H1 (cell line): ENCODE measurements around the gene ANKRD12. TPM values are rescaled to one million over a fixed set of nuclear protein-coding genes. Genes with fewer than 3 reads are reported as not detected.

Source experiments
- CTCF ChIA-PET: fragments of 300-600 bp; sonication (Branson Sonifier 250); formaldehyde crosslinking; loops from one replicate; lab custom pipeline; 2021; ENCODE audit not compliant: partially characterized antibody; lab: Charles Lee
- POLR2A ChIA-PET: fragments of 300-600 bp; sonication (Branson Sonifier 250); formaldehyde crosslinking; loops from one replicate; lab custom pipeline; 2021; ENCODE audit warnings: inconsistent platforms; ENCODE audit not compliant: partially characterized antibody; lab: Charles Lee
- DNase-seq, 2 experiments: peaks; one replicate each; pipeline versions ENCODE4 v3.0.0 to v3.0.0-alpha.2; 2010 to 2022; ENCODE audit warnings: low spot score in 2 of 2, low read depth in 1 of 2, mixed read lengths in 1 of 2
- FAIRE-seq: peaks from 2 replicates; lab custom pipeline; 2011; peaks lifted over from hg19 to GRCh38; lab: Jason Lieb, UNC
- H2AFZ ChIP-seq: 2 replicates; pipeline ENCODE4 v1.8.1; 2012; ENCODE audit warnings: low read length, inconsistent platforms
- H2AK5ac ChIP-seq: 2 replicates; pipeline ENCODE4 v1.6.1; 2013; ENCODE audit warnings: low read depth, low read length
- H2BK120ac ChIP-seq: replicated peaks from 2 replicates; pipeline ENCODE3; 2013; ENCODE audit warnings: low read depth, low read length, inconsistent platforms
- H2BK12ac ChIP-seq: 2 replicates; pipeline ENCODE4 v1.6.1; 2013; ENCODE audit warnings: low read depth, low read length
- H2BK15ac ChIP-seq: 2 replicates; pipeline ENCODE4 v1.6.1; 2013; ENCODE audit warnings: low read length
- H2BK20ac ChIP-seq: 2 replicates; pipeline ENCODE4 v1.6.1; 2013; ENCODE audit warnings: low read length
- H2BK5ac ChIP-seq: 2 replicates; pipeline ENCODE4 v1.6.1; 2013; ENCODE audit warnings: low read depth, low read length
- H3K14ac ChIP-seq: 2 replicates; pipeline ENCODE4 v1.6.1; 2013; ENCODE audit warnings: inconsistent platforms; ENCODE audit not compliant: insufficient read length
- H3K18ac ChIP-seq: 2 replicates; pipeline ENCODE4 v1.6.1; 2013; ENCODE audit warnings: low read length; ENCODE audit errors: extremely low read depth
- H3K23ac ChIP-seq: 2 replicates; pipeline ENCODE4 v1.6.1; 2013; ENCODE audit warnings: inconsistent platforms; ENCODE audit not compliant: insufficient read length
- H3K23me2 ChIP-seq: 2 replicates; pipeline ENCODE4 v1.6.1; 2013; ENCODE audit warnings: low read depth, low read length
- H3K27ac ChIP-seq: 2 replicates; pipeline ENCODE4 v1.6.1; 2011; ENCODE audit warnings: low read depth, low read length, inconsistent platforms
- H3K27me3 ChIP-seq, 4 experiments: replicated peaks in 1 of 4; 1 replicate in 1 of 4; 2 replicates in 3 of 4; pipeline versions ENCODE4 v1.6.1 to v1.8.1; 2011 to 2013; ENCODE audit warnings: low read length in 3 of 4, mild to moderate bottlenecking in 3 of 4, inconsistent platforms in 2 of 4, mixed read lengths in 2 of 4, moderate library complexity in 1 of 4; ENCODE audit not compliant: control insufficient read depth in 3 of 4, insufficient read depth in 3 of 4; ENCODE audit errors: extremely low read depth in 1 of 4
- H3K36me3 ChIP-seq, 4 experiments: 2 replicates each; pipeline versions ENCODE4 v1.6.1 to v1.8.1; 2011 to 2013; ENCODE audit warnings: mild to moderate bottlenecking in 4 of 4, low read length in 3 of 4, moderate library complexity in 2 of 4, control low read depth in 1 of 4, inconsistent platforms in 1 of 4; ENCODE audit not compliant: insufficient read depth in 4 of 4, control insufficient read depth in 2 of 4
- H3K4ac ChIP-seq: replicated peaks from 2 replicates; pipeline ENCODE3; 2013; ENCODE audit warnings: low read length, low read depth, mixed read lengths, inconsistent platforms; ENCODE audit not compliant: insufficient read length
- H3K4me1 ChIP-seq, 4 experiments: replicated peaks in 1 of 4; 1 replicate in 1 of 4; 2 replicates in 3 of 4; pipeline versions ENCODE4 v1.6.1 to v1.8.1; 2011 to 2013; ENCODE audit warnings: low read length in 3 of 4, inconsistent platforms in 2 of 4, mixed read lengths in 1 of 4; ENCODE audit not compliant: insufficient read depth in 4 of 4, control insufficient read depth in 3 of 4
- H3K4me2 ChIP-seq, 2 experiments: 2 replicates each; pipeline versions ENCODE4 v1.6.1 to v1.8.1; 2011 to 2013; ENCODE audit warnings: low read depth in 2 of 2, low read length in 2 of 2, control low read depth in 1 of 2, inconsistent platforms in 1 of 2, mild to moderate bottlenecking in 1 of 2; ENCODE audit not compliant: insufficient read depth in 1 of 2
- H3K4me3 ChIP-seq, 4 experiments: fragments of 200-600, 300-600 bp in 1 of 4; sonication (generic), shearing (Covaris generic), sonication (Bioruptor Twin) in 1 of 4; 2 replicates each; pipeline versions ENCODE4 v1.5.1 to v1.8.1; 2011 to 2016; ENCODE audit warnings: low read length in 4 of 4, low read depth in 3 of 4, control low read depth in 2 of 4, inconsistent platforms in 2 of 4, mild to moderate bottlenecking in 2 of 4, mixed read lengths in 1 of 4, moderate library complexity in 1 of 4; ENCODE audit not compliant: insufficient read depth in 2 of 4; ENCODE audit errors: extremely low read depth in 1 of 4
- H3K56ac ChIP-seq: replicated peaks from 2 replicates; pipeline ENCODE3; 2013; ENCODE audit warnings: low read depth, mild to moderate bottlenecking, mixed read lengths, low read length, inconsistent platforms; ENCODE audit not compliant: insufficient read length
- H3K79me1 ChIP-seq: 2 replicates; pipeline ENCODE4 v1.6.1; 2013; ENCODE audit warnings: low read depth, low read length, control low read depth
- H3K79me2 ChIP-seq, 2 experiments: 2 replicates each; pipeline versions ENCODE4 v1.6.1 to v1.8.1; 2012 to 2013; ENCODE audit warnings: low read length in 2 of 2, mild to moderate bottlenecking in 2 of 2, inconsistent platforms in 1 of 2; ENCODE audit not compliant: insufficient read depth in 2 of 2, control insufficient read depth in 1 of 2
- H3K9ac ChIP-seq, 4 experiments: replicated peaks in 1 of 4; 1 replicate in 1 of 4; 2 replicates in 3 of 4; pipeline versions ENCODE4 v1.6.1 to v1.8.1; 2011 to 2013; ENCODE audit warnings: low read depth in 3 of 4, low read length in 3 of 4, control low read depth in 2 of 4, mild to moderate bottlenecking in 2 of 4, moderate library complexity in 2 of 4, inconsistent platforms in 1 of 4; ENCODE audit errors: extremely low read depth in 1 of 4
- H3K9me3 ChIP-seq, 2 experiments: 2 replicates each; pipeline versions ENCODE4 v1.6.1 to v1.8.1; 2012 to 2013; ENCODE audit warnings: mild to moderate bottlenecking in 2 of 2, moderate library complexity in 2 of 2, control low read depth in 1 of 2, inconsistent platforms in 1 of 2, low read depth in 1 of 2, low read length in 1 of 2, mixed read lengths in 1 of 2; ENCODE audit not compliant: insufficient read depth in 2 of 2
- H4K20me1 ChIP-seq, 2 experiments: replicated peaks in 1 of 2; 2 replicates each; pipeline versions ENCODE3 to v1.8.1; 2011 to 2013; ENCODE audit warnings: inconsistent platforms in 2 of 2, low read length in 2 of 2, mild to moderate bottlenecking in 1 of 2; ENCODE audit not compliant: insufficient read depth in 2 of 2, control insufficient read depth in 1 of 2
- H4K5ac ChIP-seq: 2 replicates; pipeline ENCODE4 v1.6.1; 2013; ENCODE audit warnings: low read length, low read depth, mixed read lengths, inconsistent platforms; ENCODE audit not compliant: insufficient read length
- H4K8ac ChIP-seq: 2 replicates; pipeline ENCODE4 v1.8.0; 2013; ENCODE audit warnings: mild to moderate bottlenecking, moderate library complexity, low read length, inconsistent platforms; ENCODE audit not compliant: insufficient read depth; ENCODE audit errors: extremely low read depth
- H4K91ac ChIP-seq: replicated peaks from 2 replicates; pipeline ENCODE3; 2013; ENCODE audit warnings: low read length, mixed read lengths, inconsistent platforms; ENCODE audit not compliant: insufficient read length
- EGR1 ChIP-seq: IDR thresholded peaks from 2 replicates; pipeline ENCODE4 v1.6.1; 2011; ENCODE audit warnings: low read depth, low read length, borderline replicate concordance
- FOSL1 ChIP-seq: IDR thresholded peaks from 2 replicates; pipeline ENCODE4 v1.6.1; 2011; ENCODE audit warnings: mild to moderate bottlenecking, low read depth, low read length, moderate library complexity; ENCODE audit not compliant: insufficient read depth
- RAD21 ChIP-seq, 2 experiments: IDR thresholded peaks in 1 of 2; conservative IDR thresholded peaks in 1 of 2; 2 replicates each; pipeline ENCODE4 v1.6.1; 2011; ENCODE audit warnings: low read depth in 2 of 2, low read length in 2 of 2, improper control_type of control experiment in 1 of 2, inconsistent platforms in 1 of 2, mild to moderate bottlenecking in 1 of 2, moderate library complexity in 1 of 2
- TAF7 ChIP-seq: optimal IDR thresholded peaks from 2 replicates; pipeline ENCODE3; 2011; ENCODE audit warnings: low read depth, mild to moderate bottlenecking, inconsistent platforms, low read length, moderate library complexity, borderline replicate concordance
- TCF12 ChIP-seq: IDR thresholded peaks from 2 replicates; pipeline ENCODE4 v1.6.1; 2011; ENCODE audit warnings: low read depth, mild to moderate bottlenecking, low read length
- YY1 ChIP-seq: IDR thresholded peaks from 2 replicates; pipeline ENCODE4 v1.6.1; 2011; ENCODE audit warnings: low read depth, mild to moderate bottlenecking, low read length
- WGBS, 2 experiments: shearing (Covaris generic) in 1 of 2; methylation state at CpG; one replicate each; pipeline versions ENCODE4 v1.1.6 to v1.1.7; 2013 to 2015; ENCODE audit warnings: low lambda C conversion rate in 2 of 2, mixed read lengths in 2 of 2, inconsistent platforms in 1 of 2, low coverage in 1 of 2, missing lambda C conversion rate in 1 of 2; ENCODE audit not compliant: insufficient replicate concordance in 2 of 2, insufficient coverage in 1 of 2, insufficient read length in 1 of 2; ENCODE audit errors: extremely low coverage in 1 of 2, missing lambda C conversion rate in 1 of 2; 5-methylcytosine and 5-hydroxymethylcytosine counted together
- polyA plus RNA-seq, 7 experiments: library from polyadenylated mRNA; depleted of rRNA in 3 of 7; stranded (reverse) in 5 of 7; unstranded in 2 of 7; fragments of >200 nt in 5 of 7; fragments of 200-250 nt in 2 of 7; gene quantifications; 1 replicate in 5 of 7; 2 replicates in 1 of 7; 4 replicates in 1 of 7; pipeline versions ENCODE4 v1.2.1 to v1.2.3, GENCODE V29; 2011 to 2013; ENCODE audit warnings: missing spikeins in 2 of 7, mixed read lengths in 2 of 7
- total RNA-seq: library from RNA; stranded (reverse); fragmentation: NEBNext Ultra II Directional; extraction: Animal tissue kit (Norgen Biotek cat#: 25700); gene quantifications from 2 replicates; pipeline ENCODE4 v1.2.1, GENCODE V29; 2021
- TF ChIP-seq, protein P1 (sequence below), 3 experiments: IDR thresholded peaks; 1 replicate in 2 of 3; 2 replicates in 1 of 3; pipeline versions ENCODE4 v1.5.1 to v1.6.1; 2011; ENCODE audit warnings: low read length in 3 of 3, mild to moderate bottlenecking in 3 of 3, inconsistent platforms in 2 of 3, low read depth in 1 of 3, moderate library complexity in 1 of 3; ENCODE audit not compliant: insufficient read depth in 1 of 3; ENCODE audit errors: control extremely low read depth in 1 of 3

Gene ANKRD12
- total and polyA plus RNA-seq, 2 of the 8 experiments (the other 6 are each of a cell fraction or from before 2014, with no cell fraction given): 2.6 to 37.9 TPM

DNA sequence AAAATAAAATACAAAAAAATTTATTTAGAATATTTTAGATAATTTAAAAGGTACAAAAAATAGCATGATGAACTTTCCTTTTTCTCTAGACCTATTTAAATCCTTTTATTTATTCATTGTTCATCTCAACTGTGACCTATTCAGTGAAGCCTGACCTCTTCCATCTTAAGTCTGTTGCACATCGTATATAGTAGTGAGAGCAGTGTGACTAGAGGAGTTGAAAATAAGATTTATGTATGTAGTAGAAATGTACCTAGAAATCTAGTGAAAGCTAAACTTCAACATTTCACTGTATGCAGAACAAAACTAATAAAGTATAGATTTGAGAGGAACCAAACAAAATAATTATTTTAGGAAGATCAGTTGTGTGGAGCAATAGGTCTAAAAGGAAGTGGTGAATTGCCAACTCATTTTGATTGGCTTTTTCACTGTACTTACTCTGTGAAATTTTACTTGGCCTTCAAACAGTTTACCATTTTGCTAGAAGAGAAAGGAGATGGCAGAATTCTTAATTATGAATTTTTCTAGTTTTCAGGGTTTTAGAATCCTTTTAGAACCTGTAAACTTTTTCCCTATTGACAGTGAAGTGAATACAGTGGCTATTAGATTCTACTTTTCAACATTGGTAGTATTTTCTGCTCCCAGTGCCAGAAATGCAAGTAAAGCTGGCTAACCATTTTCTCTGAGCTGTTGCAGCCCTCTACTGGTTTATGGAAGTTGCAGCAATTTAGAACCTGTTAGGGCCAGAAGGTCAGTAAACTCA, 11.0 kb downstream of the ANKRD12 start:
- ChIA-PET CTCF (interaction anchor here (0.8 to 2.8 kb wide), 10 partner anchors 9 to 811 kb away, joined by 3 to 14 read pairs (median 3); no protein-coding TSS in a partner anchor), POLR2A (interaction anchor here (1.0 to 1.4 kb wide), 2 partner anchors 12 to 44 kb away, joined by 3 to 5 read pairs; partner anchors contain the start of gene ANKRD12)
- Histone ChIP-seq H2BK15ac (no peak overlapping the region), H4K8ac (no peak overlapping the region), H3K27me3 (no peaks in the 10 kb centered on the region), H2AFZ (no peak overlapping the region), H3K79me1 (no peaks in the 10 kb centered on the region), H3K14ac (no peak overlapping the region), H2BK20ac (no peak overlapping the region), H2BK120ac (no peak overlapping the region), H3K18ac (no peak overlapping the region), H3K36me3 (no peaks in the 10 kb centered on the region; a peak in 1 of 8 replicates), H3K4me3 (no peak overlapping the region), H3K23ac (no peak overlapping the region), H4K91ac (no peak overlapping the region), H3K56ac (no peak overlapping the region), H3K4ac (no peak overlapping the region), H2BK12ac (no peak overlapping the region), H2BK5ac (no peak overlapping the region), H3K4me2 (no peak overlapping the region), H4K20me1 (peaks cover 0 to 5% of the 10 kb centered on the region in 2 experiments), H3K79me2 (peaks cover 3 to 93% of the 10 kb centered on the region in 2 experiments), H4K5ac (no peak overlapping the region), H2AK5ac (no peak overlapping the region), H3K9ac (no peak overlapping the region), H3K23me2 (no peaks in the 10 kb centered on the region), H3K9me3 (no peaks in the 10 kb centered on the region), H3K4me1 (peaks cover 0 to 5% (median 0%) of the 10 kb centered on the region in 4 experiments; a peak in 1 of 7 replicates), H3K27ac (no peak overlapping the region)
- DNase-seq (no peak), FAIRE-seq (peak; percentile 80)
- WGBS, 2 experiments: 84% methylated on average over 1 of the region's 1 CpG; no CpG with 5 or more reads in 1 of the 2 experiments
- TF ChIP-seq TCF12 (no peak), FOSL1 (no peak), TAF7 (no peak), YY1 (no peak), EGR1 (no peak), RAD21 (IDR thresholded peaks at IDR 0.05 in 1 of 2, conservative IDR thresholded peaks at IDR 0.05 in 1 of 2; ENCODE audit: low read depth in 2 of 2, low read length in 2 of 2) (peak; percentile 81 to 86)
- TF ChIP-seq, protein P1, sequence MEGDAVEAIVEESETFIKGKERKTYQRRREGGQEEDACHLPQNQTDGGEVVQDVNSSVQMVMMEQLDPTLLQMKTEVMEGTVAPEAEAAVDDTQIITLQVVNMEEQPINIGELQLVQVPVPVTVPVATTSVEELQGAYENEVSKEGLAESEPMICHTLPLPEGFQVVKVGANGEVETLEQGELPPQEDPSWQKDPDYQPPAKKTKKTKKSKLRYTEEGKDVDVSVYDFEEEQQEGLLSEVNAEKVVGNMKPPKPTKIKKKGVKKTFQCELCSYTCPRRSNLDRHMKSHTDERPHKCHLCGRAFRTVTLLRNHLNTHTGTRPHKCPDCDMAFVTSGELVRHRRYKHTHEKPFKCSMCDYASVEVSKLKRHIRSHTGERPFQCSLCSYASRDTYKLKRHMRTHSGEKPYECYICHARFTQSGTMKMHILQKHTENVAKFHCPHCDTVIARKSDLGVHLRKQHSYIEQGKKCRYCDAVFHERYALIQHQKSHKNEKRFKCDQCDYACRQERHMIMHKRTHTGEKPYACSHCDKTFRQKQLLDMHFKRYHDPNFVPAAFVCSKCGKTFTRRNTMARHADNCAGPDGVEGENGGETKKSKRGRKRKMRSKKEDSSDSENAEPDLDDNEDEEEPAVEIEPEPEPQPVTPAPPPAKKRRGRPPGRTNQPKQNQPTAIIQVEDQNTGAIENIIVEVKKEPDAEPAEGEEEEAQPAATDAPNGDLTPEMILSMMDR (IDR thresholded peaks at IDR 0.05; ENCODE audit: control extremely low read depth in 1 of 3, insufficient read depth in 1 of 3, low read depth in 1 of 3, low read length in 3 of 3): peak in 2 of 3 experiments; percentile 58 to 73; a peak in 3 of 4 replicates
